Ishikawa (cell line): ENCODE results near the gene BMPR1A.
A peak's percentile ranks its signal among the peaks of the same experiment; 100 is the strongest.

Source experiments
- CEBPB ChIP-seq: IDR thresholded peaks from 2 replicates; pipeline ENCODE4 v1.6.1; 2012
- CREB1 ChIP-seq: IDR thresholded peaks from 2 replicates; pipeline ENCODE4 v1.6.1; 2012; ENCODE audit warnings: low read depth
- EGR1 ChIP-seq: IDR thresholded peaks from 2 replicates; pipeline ENCODE4 v1.6.1; 2012
- EP300 ChIP-seq: IDR thresholded peaks from 2 replicates; pipeline ENCODE4 v1.6.1; 2012; ENCODE audit warnings: borderline replicate concordance
- FOXM1 ChIP-seq: IDR thresholded peaks from 2 replicates; pipeline ENCODE4 v1.6.1; 2012; ENCODE audit warnings: low read depth, borderline replicate concordance
- MAX ChIP-seq: IDR thresholded peaks from 2 replicates; pipeline ENCODE4 v1.6.1; 2012
- RAD21 ChIP-seq: IDR thresholded peaks from 2 replicates; pipeline ENCODE4 v1.6.1; 2012; ENCODE audit warnings: low read depth
- TAF1 ChIP-seq: IDR thresholded peaks from 2 replicates; pipeline ENCODE4 v1.6.1; 2012; ENCODE audit warnings: low read depth, mild to moderate bottlenecking
- TCF12 ChIP-seq: IDR thresholded peaks from 2 replicates; pipeline ENCODE4 v1.6.1; 2012; ENCODE audit warnings: low read depth
- TEAD4 ChIP-seq: IDR thresholded peaks from 2 replicates; pipeline ENCODE4 v1.6.1; 2012
- USF1 ChIP-seq: IDR thresholded peaks from 2 replicates; pipeline ENCODE4 v1.6.1; 2012
- YY1 ChIP-seq: IDR thresholded peaks from 2 replicates; pipeline ENCODE4 v1.6.1; 2012; ENCODE audit warnings: low read depth
- ZBTB7A ChIP-seq: IDR thresholded peaks from 2 replicates; pipeline ENCODE4 v1.6.1; 2012; ENCODE audit warnings: low read depth
- TF ChIP-seq, protein P1 (sequence below): IDR thresholded peaks from 2 replicates; pipeline ENCODE4 v1.6.1; 2012; ENCODE audit warnings: low read depth, mild to moderate bottlenecking

GRCh38 chr10:86711513-86712316 is 44.7 kb upstream of the BMPR1A start:
- TF ChIP-seq TAF1 (peak; percentile 50; the same call in 1 of the 2 replicates), RAD21 (no peak), MAX (0 out of 2 replicates have a peak, but pooled peaks have one; percentile 1), FOXM1 (no peak), EP300 (no peak), USF1 (no peak), CEBPB (no peak), EGR1 (no peak; the same call in 1 of the 2 replicates), CREB1 (no peak), ZBTB7A (no peak; the same call in 1 of the 2 replicates), TCF12 (no peak), YY1 (no peak), TEAD4 (no peak)
- TF ChIP-seq, protein P1, sequence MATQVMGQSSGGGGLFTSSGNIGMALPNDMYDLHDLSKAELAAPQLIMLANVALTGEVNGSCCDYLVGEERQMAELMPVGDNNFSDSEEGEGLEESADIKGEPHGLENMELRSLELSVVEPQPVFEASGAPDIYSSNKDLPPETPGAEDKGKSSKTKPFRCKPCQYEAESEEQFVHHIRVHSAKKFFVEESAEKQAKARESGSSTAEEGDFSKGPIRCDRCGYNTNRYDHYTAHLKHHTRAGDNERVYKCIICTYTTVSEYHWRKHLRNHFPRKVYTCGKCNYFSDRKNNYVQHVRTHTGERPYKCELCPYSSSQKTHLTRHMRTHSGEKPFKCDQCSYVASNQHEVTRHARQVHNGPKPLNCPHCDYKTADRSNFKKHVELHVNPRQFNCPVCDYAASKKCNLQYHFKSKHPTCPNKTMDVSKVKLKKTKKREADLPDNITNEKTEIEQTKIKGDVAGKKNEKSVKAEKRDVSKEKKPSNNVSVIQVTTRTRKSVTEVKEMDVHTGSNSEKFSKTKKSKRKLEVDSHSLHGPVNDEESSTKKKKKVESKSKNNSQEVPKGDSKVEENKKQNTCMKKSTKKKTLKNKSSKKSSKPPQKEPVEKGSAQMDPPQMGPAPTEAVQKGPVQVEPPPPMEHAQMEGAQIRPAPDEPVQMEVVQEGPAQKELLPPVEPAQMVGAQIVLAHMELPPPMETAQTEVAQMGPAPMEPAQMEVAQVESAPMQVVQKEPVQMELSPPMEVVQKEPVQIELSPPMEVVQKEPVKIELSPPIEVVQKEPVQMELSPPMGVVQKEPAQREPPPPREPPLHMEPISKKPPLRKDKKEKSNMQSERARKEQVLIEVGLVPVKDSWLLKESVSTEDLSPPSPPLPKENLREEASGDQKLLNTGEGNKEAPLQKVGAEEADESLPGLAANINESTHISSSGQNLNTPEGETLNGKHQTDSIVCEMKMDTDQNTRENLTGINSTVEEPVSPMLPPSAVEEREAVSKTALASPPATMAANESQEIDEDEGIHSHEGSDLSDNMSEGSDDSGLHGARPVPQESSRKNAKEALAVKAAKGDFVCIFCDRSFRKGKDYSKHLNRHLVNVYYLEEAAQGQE = no peak
